Urothelium cell line (cell line): ENCODE results near the gene ACTR1A.
"Not testable (repeated sequence)": the region's sequence is repeated elsewhere in the genome, so short reads cannot be mapped to it uniquely, and the experiment has no call there.

Experiments used
- DNase-seq: peaks from one replicate; pipeline ENCODE4 v3.0.0; 2011; ENCODE audit warnings: low spot score, mixed read lengths
- FAIRE-seq: peaks from 2 replicates; lab custom pipeline; 2011; peaks lifted over from hg19 to GRCh38; lab: Jason Lieb, UNC

The ACTR1A gene

DNA sequence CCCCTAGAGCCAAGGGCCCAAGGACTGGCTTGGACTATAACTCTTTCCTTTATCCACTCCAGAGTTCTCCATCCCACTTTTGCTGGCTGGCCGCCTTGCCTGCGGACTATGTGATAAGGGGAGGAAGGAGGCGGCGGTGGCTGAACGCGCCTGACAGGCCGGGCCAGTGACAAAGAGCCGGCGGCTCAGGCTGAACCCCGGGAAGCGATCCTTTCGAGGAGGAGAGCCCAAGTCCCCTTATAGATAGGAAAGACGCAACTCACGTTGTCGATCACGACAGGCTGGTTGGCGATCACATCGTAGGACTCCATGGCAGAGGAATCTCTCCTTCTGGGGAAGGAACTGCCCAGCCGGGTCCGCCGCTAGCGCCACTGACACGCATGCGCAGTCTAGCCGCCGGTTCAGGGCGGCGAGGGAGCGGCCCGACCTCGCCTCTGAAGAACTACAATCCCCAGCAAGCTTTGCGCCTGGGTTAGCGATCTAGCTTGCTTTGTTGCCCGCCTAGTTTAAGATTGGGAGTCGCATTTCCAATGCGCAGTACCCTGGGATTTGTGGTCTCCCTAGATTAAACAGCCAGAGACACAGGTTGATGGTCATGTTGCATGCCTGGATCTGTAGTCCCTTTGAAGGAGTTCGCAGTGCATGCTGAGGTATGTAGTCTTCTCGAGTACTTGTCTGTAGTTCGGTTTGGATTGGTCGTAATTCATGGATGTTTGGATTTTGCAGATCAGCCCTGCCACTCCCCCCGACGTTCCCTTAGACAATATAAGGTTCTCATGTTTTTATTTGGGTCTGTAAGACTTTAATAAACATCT, at the start of gene ACTR1A:
Gene ACTR1A (minus strand): TSS at position 376 of the 815 bp plus-strand sequence. CDS start 65 bp downstream, at position 311.
- FAIRE-seq (peak; percentile 32), DNase-seq (peak; percentile 96)

- DNase-seq (no peak), FAIRE-seq (no peak)
These were observed 48.2 kb upstream of the ACTR1A start for GRCh38 chr10:102550636-102551210.

- DNase-seq = no peak
These were observed 47.0 kb upstream of the ACTR1A start for GRCh38 chr10:102549549-102549948.

DNA sequence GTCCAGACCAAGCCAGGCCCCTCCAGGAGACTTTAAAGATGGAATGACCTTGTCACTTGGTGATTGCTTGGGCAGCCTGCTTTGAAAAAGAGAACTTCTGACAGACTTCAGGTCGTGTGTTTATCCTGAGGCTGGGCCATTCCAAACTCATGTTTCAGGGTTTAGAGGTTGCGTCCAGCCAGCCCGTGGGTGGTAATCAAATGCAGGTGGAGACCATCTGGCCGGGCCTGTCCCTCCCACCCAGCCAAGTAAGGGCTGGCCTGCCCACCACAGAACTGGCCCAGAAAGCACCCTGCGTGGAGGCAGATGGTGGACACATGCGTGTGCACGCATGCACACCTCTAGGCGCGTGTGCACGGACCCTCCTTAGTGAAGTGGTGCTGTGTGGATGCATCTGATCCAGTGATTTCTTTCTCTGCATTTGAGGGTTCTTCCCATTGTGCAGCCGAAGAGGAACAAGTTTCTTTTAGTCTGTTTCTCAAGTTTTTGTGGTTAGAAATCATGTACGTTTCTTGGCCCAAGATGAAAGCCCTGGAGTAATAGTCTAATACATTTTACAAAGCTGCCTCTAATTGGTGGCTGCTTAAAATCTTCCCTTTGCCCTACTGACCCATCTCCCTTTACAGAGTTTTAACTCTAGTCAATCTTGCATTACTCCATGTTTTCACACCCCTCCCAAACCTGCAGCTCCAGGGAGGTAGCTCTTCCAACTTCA, 44.3 kb upstream of the ACTR1A start:
- FAIRE-seq (no peak), DNase-seq (no peak)

More at GRCh38 chr10:102549549-102549948, 47.0 kb upstream of the ACTR1A start:
- no peak for FAIRE-seq

GRCh38 chr10:102545997-102546396, 43.5 kb upstream of the ACTR1A start:
- DNase-seq (no peak), FAIRE-seq (no peak)

GRCh38 chr10:102545265-102545871, 42.9 kb upstream of the ACTR1A start:
- FAIRE-seq (no peak), DNase-seq (no peak)

DNA sequence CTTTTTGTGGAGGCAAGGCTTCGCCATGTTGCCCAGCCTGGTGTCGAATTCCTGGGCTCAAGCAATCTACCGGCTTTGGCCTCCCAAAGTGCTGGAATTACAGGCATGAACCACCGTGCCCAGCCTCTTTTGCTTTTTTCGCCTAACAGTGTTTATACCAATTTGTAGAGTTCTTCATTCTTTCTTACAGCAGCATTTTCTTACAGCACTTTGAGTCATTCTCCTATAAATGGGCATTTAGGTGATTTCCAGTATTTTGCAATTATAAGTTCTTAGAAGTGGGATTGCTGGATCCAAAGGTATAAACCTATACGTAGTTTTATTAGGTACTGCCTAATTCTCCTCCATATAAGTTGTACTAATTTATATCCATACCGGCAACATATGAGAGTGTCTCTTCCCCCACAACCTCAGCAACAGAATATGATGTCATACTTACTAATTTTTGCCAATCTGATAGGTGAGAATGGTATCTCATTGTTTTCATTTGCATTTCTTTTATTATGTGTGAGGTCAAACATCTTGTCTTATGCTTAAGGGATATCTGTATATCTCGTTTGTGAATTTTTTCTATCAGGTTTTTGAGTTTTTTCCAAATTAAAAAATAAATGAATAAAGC, 40.4 kb upstream of the ACTR1A start:
- FAIRE-seq (no peak), DNase-seq (no peak)

GRCh38 chr10:102540023-102540422, 37.5 kb upstream of the ACTR1A start:
- FAIRE-seq (no peak), DNase-seq (peak; percentile 23)

DNA sequence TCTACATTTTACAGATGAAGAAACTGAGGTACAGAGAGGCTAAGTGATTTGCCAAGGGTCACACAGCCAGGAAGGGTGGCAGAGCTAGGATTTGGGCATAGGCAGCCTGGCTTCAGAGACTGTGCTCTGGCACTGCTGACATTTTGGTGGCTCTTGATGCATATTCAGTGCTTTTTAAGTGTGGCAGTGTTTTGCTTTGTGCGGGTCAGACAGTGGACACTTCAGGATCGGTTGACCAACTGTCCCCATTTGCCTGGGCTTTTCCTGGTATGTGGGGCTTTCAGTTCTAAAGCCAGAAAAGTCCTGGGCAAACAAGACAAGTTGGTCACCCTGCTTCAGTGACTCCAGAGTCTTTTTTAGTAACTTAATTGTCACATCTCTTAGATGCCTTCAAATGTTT, 36.3 kb upstream of the ACTR1A start:
- FAIRE-seq = no peak

GRCh38 chr10:102537948-102538347, 35.4 kb upstream of the ACTR1A start:
- FAIRE-seq = no peak
- no peak for DNase-seq

More for the DNA sequence above, 36.3 kb upstream of the ACTR1A start:
- no peak for DNase-seq

DNA sequence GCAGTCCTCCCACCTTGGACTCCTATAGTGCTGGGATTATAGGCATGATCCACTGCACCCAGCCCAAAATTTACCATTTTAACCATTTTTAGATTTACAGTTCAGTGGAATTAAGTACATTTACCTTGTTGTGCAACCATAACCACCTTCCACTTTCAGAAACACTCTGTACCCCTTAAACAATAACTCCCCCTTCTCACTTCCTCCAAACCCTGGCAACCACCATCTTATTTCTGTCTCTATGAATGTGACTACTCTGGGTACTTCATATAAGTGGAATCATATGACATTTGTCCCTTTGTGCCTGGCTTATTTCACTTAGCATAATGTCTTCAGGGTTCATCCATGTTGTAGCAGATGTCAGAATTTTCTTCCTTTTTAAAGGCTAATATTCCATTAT, 34.9 kb upstream of the ACTR1A start:
- no peak for FAIRE-seq
- DNase-seq = no peak

- FAIRE-seq (no peak), DNase-seq (no peak)
These were observed 33.1 kb upstream of the ACTR1A start for GRCh38 chr10:102535481-102536147.

DNA sequence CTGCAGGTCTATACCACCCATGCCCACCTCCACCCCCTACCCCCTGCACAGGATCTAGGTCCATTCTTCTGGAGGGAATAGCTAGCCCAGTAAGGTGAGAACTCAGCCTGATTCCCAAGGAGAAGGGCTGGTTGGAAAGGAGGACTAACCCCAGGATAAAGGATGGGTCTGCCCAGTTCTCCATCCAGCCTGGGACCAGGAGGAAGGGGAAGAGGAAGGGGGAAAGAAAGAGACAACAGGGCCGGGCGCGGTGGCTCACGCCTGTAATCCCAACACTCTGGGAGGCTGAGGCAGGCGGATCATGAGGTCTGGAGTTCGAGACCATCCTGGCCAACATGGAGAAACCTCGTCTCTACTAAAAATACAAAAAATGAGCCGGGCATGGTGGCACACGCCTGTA, 32.5 kb upstream of the ACTR1A start:
- DNase-seq, FAIRE-seq: not testable (repeated sequence)

GRCh38 chr10:102534333-102534732, 31.8 kb upstream of the ACTR1A start:
- FAIRE-seq (no peak), DNase-seq (no peak)

GRCh38 chr10:102527546-102527945, 25.0 kb upstream of the ACTR1A start:
- no peak for DNase-seq
- FAIRE-seq = no peak

- DNase-seq (no peak), FAIRE-seq (no peak)
These were observed 22.2 kb upstream of the ACTR1A start for GRCh38 chr10:102524746-102525145.

DNA sequence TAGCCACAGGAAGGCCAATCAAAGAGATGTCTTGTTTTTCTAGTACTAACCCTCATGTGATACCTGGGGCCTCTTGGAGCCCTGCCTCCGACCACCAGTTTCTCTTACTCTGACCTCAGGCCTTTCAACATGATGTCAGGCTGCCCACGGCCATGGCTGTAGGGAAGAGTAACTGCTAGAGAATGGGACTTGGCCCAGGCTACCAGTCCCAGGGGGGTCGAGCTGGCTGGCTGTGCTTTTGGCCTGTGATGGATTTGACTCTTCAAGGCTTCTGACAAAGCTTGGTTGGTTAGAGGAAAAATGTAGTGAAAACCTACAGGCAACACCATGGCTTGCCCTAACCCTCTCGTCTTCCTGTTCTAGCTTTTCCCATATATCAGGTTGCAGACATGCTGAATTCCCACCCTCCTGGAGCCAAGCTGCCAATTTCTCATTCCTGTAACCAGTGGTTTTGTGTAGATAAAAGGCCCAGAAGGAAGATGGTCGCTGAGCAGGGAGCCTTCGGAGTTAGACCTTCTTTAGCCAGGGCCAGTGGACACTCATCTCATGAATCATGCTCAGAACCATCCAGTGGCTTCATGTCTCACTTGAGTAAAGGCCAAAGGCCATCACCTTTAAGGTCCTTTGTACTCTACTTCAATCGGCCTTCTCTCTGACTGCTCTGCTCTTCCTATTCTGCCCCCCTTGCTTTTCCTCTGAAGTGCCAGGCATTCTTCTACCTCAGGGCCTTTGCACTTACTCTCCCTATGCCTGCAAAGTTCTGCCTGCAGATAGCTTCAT, 20.9 kb upstream of the ACTR1A start:
- DNase-seq = no peak
- no peak for FAIRE-seq

DNA sequence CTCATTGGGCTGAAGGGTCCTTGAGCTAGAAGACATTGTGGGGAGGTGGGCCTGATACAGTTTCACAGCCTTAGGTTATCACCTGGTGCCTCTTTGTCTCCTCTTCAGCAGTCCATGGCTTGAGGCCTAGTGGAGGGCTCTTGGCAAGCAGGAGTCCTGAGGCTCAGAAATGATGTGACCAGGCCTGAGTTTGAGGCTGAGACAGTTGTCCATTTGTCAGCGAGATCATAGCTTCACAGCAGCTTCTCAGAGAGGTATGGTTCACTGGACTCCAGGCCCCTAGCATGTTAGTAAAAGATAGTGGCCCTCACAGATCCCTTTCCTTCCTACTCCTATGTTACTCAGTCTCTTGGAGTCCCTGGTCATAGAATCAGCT, 20.4 kb upstream of the ACTR1A start:
- FAIRE-seq = no peak

DNA sequence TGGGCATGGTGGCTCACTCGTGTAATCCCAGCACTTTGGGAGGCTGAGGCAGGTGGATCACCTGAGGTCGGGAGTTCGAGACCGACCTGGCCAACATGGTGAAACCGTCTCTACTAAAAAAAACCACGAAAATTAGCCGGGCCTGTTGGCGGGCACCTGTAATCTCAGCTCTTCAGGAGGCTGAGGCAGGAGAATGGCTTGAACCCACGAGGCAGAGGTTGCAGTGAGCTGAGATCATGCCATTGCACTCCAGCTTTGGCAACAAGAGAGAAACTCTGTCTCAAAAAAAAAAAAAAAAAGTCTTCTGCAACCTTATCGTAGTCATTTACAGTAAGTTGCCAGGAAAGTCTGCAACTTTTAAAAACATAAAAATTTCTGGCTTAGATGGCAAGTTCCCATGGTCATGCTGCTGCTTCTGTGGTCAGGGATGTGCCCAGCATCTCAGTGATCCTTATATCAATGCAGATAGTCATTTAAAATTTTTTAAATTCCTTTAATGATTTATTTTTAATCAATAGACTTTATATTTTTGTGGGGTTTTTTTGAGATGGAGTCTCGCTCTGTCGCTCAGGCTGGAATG, 16.8 kb upstream of the ACTR1A start:
- FAIRE-seq = no peak

More for the DNA sequence above, 20.4 kb upstream of the ACTR1A start:
- DNase-seq = no peak

More for the DNA sequence above, 16.8 kb upstream of the ACTR1A start:
- DNase-seq = no peak
